Measurements from ENCODE around the gene MEGF11. TPM values are rescaled to one million over a fixed set of nuclear protein-coding genes. Genes with fewer than 3 reads are reported as not detected.

MEGF11 gene
- total RNA-seq, 2 experiments from 2014 or later: 3.3 to 6.8 TPM

DNA sequence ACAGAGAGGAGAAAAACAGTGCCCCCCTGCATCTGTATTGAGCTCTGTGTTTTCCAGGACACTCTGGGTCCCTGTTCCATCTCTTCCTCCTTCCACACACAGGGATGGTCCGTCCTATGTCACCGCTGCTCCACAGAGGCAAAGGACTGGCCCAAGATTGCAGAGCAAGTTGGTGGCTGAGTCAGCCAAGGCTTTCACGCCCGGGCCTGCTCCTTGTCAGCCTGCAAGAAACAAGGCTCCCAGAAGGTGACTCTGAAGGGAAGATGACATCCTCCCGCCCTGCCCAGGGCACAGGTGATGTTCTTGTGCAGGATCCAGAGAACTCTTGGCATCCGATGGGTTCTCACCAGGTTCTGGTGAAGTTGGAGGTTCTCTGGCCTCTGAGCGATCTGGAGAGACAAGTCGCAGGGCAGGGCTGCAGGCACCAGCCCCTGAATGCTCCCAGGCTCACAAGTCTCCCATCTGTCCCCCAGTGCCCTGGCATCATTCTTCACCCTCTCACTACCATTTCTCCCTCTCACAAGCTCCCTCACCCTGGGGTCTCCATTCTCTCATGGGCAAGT, 138.6 kb downstream of the MEGF11 start:
- no TSS peak for BruUV-seq (replicated peaks)
- ChIA-PET CTCF (ENCODE audit: unreplicated experiment) (no interaction called here), POLR2A (interaction anchor here (2.1 kb wide), 1 partner anchor 71 kb away, joined by 5 read pairs; no protein-coding TSS in a partner anchor)
- Histone ChIP-seq H2AFZ (ENCODE audit: low read length) (peak overlapping the region; percentile 53; the same call in 1 of the 2 replicates), H3K4me3 (ENCODE audit: low read depth, low read length, poor library complexity, severe bottlenecking) (no peak overlapping the region), H3K9me2 (ENCODE audit: insufficient read depth, low read length) (no peaks in the 10 kb centered on the region), H3K4me2 (ENCODE audit: low read length) (no peak overlapping the region), H3K36me3 (ENCODE audit: insufficient read depth, low read length) (no peaks in the 10 kb centered on the region), H3K27ac (ENCODE audit: low read depth, low read length, poor library complexity, severe bottlenecking) (no peak overlapping the region), H3K4me1 (ENCODE audit: insufficient read depth, low read length, poor library complexity, severe bottlenecking) (peaks cover 33% of the 10 kb centered on the region), H4K20me1 (ENCODE audit: insufficient read depth, low read length) (no peaks in the 10 kb centered on the region), H3K9me3 (ENCODE audit: low read length) (no peaks in the 10 kb centered on the region), H3K79me2 (ENCODE audit: insufficient read depth, low read depth, low read length) (no peaks in the 10 kb centered on the region)
- intact Hi-C loops (cut with micrococcal nuclease; ENCODE audit: unreplicated experiment): loop anchor here (10.0 kb wide), 1 partner anchor 170 kb away; no protein-coding TSS in a partner anchor
- no peak for DNase-seq (ENCODE audit: low spot score)
- TF ChIP-seq EZH2phosphoT487 (IDR thresholded peaks at IDR 0.05; ENCODE audit: borderline replicate concordance, low read depth, low read length): no peak
- TF ChIP-seq, protein P1, sequence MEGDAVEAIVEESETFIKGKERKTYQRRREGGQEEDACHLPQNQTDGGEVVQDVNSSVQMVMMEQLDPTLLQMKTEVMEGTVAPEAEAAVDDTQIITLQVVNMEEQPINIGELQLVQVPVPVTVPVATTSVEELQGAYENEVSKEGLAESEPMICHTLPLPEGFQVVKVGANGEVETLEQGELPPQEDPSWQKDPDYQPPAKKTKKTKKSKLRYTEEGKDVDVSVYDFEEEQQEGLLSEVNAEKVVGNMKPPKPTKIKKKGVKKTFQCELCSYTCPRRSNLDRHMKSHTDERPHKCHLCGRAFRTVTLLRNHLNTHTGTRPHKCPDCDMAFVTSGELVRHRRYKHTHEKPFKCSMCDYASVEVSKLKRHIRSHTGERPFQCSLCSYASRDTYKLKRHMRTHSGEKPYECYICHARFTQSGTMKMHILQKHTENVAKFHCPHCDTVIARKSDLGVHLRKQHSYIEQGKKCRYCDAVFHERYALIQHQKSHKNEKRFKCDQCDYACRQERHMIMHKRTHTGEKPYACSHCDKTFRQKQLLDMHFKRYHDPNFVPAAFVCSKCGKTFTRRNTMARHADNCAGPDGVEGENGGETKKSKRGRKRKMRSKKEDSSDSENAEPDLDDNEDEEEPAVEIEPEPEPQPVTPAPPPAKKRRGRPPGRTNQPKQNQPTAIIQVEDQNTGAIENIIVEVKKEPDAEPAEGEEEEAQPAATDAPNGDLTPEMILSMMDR (conservative IDR thresholded peaks at IDR 0.05; ENCODE audit: low read length): no peak

DNA sequence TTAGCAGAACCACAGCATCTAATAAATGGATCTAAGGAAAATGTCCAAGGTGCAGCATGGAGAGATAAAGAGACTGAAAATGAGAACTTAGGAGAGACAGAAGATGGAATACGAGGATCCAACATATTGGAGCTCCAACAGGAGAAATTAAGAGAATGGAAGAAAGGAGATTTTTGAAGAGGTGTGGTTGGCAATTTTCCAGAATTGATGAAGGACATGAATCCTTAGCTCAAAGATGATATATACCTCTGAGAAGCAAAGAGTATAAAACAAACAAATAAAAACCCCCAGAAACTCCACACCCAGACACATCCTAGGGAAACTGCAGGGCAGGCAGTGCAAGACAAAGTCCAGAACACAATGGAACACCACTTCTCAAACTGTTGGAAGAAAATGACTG, 141.2 kb downstream of the MEGF11 start:
- H3K4me1 ChIP-seq (ENCODE audit: insufficient read depth, low read length, poor library complexity, severe bottlenecking): peaks cover 33% of the 10 kb centered on the region
- H3K79me2 ChIP-seq (ENCODE audit: insufficient read depth, low read depth, low read length): no peaks in the 10 kb centered on the region
- ChIA-PET POLR2A (interaction anchor here (0.9 kb wide), 1 partner anchor 39 kb away, joined by 4 read pairs; no protein-coding TSS in a partner anchor), CTCF (ENCODE audit: unreplicated experiment) (no interaction called here)
- intact Hi-C loops (cut with micrococcal nuclease; ENCODE audit: unreplicated experiment): loop anchor here (10.0 kb wide), 1 partner anchor 172 kb away; no protein-coding TSS in a partner anchor
- no TSS peak for BruUV-seq (replicated peaks)
- no peak overlapping the region for H3K4me2 ChIP-seq (ENCODE audit: low read length)
- H3K9me3 ChIP-seq (ENCODE audit: low read length): no peaks in the 10 kb centered on the region
- TF ChIP-seq EZH2phosphoT487 (IDR thresholded peaks at IDR 0.05; ENCODE audit: borderline replicate concordance, low read depth, low read length): no peak
- TF ChIP-seq, protein P1 (conservative IDR thresholded peaks at IDR 0.05; ENCODE audit: low read length): no peak
- H3K36me3 ChIP-seq (ENCODE audit: insufficient read depth, low read length): no peaks in the 10 kb centered on the region
- H4K20me1 ChIP-seq (ENCODE audit: insufficient read depth, low read length): no peaks in the 10 kb centered on the region
- no peaks in the 10 kb centered on the region for H3K9me2 ChIP-seq (ENCODE audit: insufficient read depth, low read length)
- no peak overlapping the region for H3K27ac ChIP-seq (ENCODE audit: low read depth, low read length, poor library complexity, severe bottlenecking)
- H3K4me3 ChIP-seq (ENCODE audit: low read depth, low read length, poor library complexity, severe bottlenecking): no peak overlapping the region
- H2AFZ ChIP-seq (ENCODE audit: low read length): no peak overlapping the region
- DNase-seq (ENCODE audit: low spot score): no peak

DNA sequence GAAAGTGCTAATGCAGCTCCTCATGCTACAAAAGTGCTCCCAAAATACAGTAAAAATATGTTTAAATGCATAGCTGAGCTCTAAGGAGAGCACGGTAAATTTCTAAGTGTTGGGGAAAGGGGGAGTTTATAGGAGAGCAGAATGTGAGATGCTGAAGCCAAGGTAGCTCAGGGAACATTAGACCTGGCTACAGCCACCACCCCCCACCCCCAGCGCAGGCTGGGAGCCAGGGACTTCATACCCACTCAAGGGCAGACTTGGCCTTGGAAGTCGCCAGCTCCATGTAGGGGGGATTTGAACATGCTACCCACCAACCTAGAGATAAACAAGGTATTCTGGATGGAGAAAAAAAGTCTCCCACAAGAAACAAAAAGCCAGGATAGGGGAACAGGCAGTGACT, 142.2 kb downstream of the MEGF11 start:
- no peaks in the 10 kb centered on the region for H3K9me3 ChIP-seq (ENCODE audit: low read length)
- no TSS peak for BruUV-seq (replicated peaks)
- no peaks in the 10 kb centered on the region for H4K20me1 ChIP-seq (ENCODE audit: insufficient read depth, low read length)
- ChIA-PET CTCF (ENCODE audit: unreplicated experiment) (no interaction called here), POLR2A (interaction anchor here (0.7 kb wide), 1 partner anchor 610 kb away, joined by 8 read pairs; no protein-coding TSS in a partner anchor)
- DNase-seq (ENCODE audit: low spot score): no peak
- no peaks in the 10 kb centered on the region for H3K36me3 ChIP-seq (ENCODE audit: insufficient read depth, low read length)
- intact Hi-C loops (cut with micrococcal nuclease; ENCODE audit: unreplicated experiment): loop anchor here (10.0 kb wide), 1 partner anchor 173 kb away; no protein-coding TSS in a partner anchor
- no peaks in the 10 kb centered on the region for H3K9me2 ChIP-seq (ENCODE audit: insufficient read depth, low read length)
- TF ChIP-seq, protein P1 (conservative IDR thresholded peaks at IDR 0.05; ENCODE audit: low read length): no peak
- no peak for TF ChIP-seq EZH2phosphoT487 (IDR thresholded peaks at IDR 0.05; ENCODE audit: borderline replicate concordance, low read depth, low read length)
- H3K4me1 ChIP-seq (ENCODE audit: insufficient read depth, low read length, poor library complexity, severe bottlenecking): peaks cover 31% of the 10 kb centered on the region
- no peak overlapping the region for H3K4me3 ChIP-seq (ENCODE audit: low read depth, low read length, poor library complexity, severe bottlenecking)
- H3K79me2 ChIP-seq (ENCODE audit: insufficient read depth, low read depth, low read length): no peaks in the 10 kb centered on the region
- H3K27ac ChIP-seq (ENCODE audit: low read depth, low read length, poor library complexity, severe bottlenecking): no peak overlapping the region
- no peak overlapping the region for H2AFZ ChIP-seq (ENCODE audit: low read length)
- no peak overlapping the region for H3K4me2 ChIP-seq (ENCODE audit: low read length)
